ENCODE data around the gene RFWD3. TPM values are rescaled to one million over a fixed set of nuclear protein-coding genes. Genes with fewer than 3 reads are reported as not detected.

The RFWD3 gene
- total and polyA plus RNA-seq, 2 of the 13 experiments (the other 11 are each of a cell fraction or from before 2014, with no cell fraction given): 23.4 to 62.6 TPM

DNA sequence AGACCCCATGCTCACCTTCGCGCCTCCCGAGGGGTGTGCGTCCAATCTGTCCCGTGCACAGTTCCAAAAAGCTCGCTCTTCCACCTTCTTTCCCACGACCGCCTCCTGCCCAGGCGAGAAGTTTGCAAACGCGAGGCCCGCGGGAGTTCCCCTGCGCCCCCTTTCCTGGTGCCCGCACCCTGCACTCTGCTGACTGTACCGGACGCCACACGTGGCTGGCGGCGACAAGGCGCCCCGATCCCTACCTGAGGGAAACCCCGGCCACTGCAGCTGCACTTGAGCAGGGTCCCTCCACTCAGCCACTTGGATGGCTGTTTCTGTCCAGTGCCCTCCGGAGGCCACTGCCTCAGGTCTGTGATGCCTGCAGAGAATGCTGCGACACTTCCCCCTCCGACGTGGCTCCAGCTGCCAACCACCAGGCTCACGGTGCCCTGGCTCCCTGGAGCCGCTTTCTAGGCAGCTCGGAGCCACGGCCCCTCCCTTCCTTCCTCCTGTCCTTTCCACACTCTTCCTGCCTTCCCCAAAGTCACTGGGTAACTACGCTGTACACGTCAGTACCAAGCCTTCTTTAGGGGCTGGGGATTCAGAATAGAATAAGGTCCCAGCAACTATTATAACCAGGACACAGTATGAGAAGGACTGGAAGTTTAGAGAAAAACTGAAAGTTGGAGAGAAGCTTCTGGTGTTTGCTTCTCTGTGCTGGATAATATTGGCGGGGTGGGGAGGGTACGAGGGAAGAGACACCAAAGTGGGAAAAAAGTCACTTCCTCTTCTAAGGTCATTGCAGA, 34.0 kb upstream of the RFWD3 start, which contains the start of gene MLKL (continued):
- TF ChIP-seq EZH2 (conservative IDR thresholded peaks at IDR 0.05; ENCODE audit: low read depth, low read length) (no peak), AFF4 (CRISPR knock-in tag; IDR thresholded peaks at IDR 0.05) (no peak), ZBTB2 (CRISPR knock-in tag; IDR thresholded peaks at IDR 0.05; ENCODE audit: low read depth) (no peak), NFIC (IDR thresholded peaks at IDR 0.05; ENCODE audit: low read length) (no peak), ZNF615 (CRISPR knock-in tag; IDR thresholded peaks at IDR 0.05; ENCODE audit: borderline replicate concordance) (no peak), SIN3B (IDR thresholded peaks at IDR 0.05; ENCODE audit: low read length) (no peak), ZNF747 (CRISPR knock-in tag; IDR thresholded peaks at IDR 0.05; ENCODE audit: borderline replicate concordance) (peak; percentile 57; the same call in 1 of the 2 replicates), GATA4 (IDR thresholded peaks at IDR 0.05; ENCODE audit: borderline replicate concordance, low read depth) (no peak; the same call in 1 of the 2 replicates), PPARG (CRISPR knock-in tag; conservative IDR thresholded peaks at IDR 0.05) (no peak), ZNF773 (CRISPR knock-in tag; IDR thresholded peaks at IDR 0.05; ENCODE audit: borderline replicate concordance) (no peak), ZNF468 (CRISPR knock-in tag; IDR thresholded peaks at IDR 0.05) (no peak; the same call in 1 of the 2 replicates), EEA1 (CRISPR knock-in tag; IDR thresholded peaks at IDR 0.05; ENCODE audit: borderline replicate concordance) (peak; percentile 78; the same call in 1 of the 2 replicates), ZKSCAN5 (CRISPR knock-in tag; IDR thresholded peaks at IDR 0.05) (no peak)
- TF ChIP-seq, protein P1, sequence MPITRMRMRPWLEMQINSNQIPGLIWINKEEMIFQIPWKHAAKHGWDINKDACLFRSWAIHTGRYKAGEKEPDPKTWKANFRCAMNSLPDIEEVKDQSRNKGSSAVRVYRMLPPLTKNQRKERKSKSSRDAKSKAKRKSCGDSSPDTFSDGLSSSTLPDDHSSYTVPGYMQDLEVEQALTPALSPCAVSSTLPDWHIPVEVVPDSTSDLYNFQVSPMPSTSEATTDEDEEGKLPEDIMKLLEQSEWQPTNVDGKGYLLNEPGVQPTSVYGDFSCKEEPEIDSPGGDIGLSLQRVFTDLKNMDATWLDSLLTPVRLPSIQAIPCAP (CRISPR knock-in tag; IDR thresholded peaks at IDR 0.05; ENCODE audit: low read depth): no peak
- TF ChIP-seq, protein P2, sequence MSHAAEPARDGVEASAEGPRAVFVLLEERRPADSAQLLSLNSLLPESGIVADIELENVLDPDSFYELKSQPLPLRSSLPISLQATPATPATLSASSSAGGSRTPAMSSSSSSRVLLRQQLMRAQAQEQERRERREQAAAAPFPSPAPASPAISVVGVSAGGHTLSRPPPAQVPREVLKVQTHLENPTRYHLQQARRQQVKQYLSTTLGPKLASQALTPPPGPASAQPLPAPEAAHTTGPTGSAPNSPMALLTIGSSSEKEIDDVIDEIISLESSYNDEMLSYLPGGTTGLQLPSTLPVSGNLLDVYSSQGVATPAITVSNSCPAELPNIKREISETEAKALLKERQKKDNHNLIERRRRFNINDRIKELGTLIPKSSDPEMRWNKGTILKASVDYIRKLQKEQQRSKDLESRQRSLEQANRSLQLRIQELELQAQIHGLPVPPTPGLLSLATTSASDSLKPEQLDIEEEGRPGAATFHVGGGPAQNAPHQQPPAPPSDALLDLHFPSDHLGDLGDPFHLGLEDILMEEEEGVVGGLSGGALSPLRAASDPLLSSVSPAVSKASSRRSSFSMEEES (CRISPR knock-in tag; IDR thresholded peaks at IDR 0.05): peak; percentile 45; the same call in 1 of the 2 replicates
- TF ChIP-seq, protein P3, sequence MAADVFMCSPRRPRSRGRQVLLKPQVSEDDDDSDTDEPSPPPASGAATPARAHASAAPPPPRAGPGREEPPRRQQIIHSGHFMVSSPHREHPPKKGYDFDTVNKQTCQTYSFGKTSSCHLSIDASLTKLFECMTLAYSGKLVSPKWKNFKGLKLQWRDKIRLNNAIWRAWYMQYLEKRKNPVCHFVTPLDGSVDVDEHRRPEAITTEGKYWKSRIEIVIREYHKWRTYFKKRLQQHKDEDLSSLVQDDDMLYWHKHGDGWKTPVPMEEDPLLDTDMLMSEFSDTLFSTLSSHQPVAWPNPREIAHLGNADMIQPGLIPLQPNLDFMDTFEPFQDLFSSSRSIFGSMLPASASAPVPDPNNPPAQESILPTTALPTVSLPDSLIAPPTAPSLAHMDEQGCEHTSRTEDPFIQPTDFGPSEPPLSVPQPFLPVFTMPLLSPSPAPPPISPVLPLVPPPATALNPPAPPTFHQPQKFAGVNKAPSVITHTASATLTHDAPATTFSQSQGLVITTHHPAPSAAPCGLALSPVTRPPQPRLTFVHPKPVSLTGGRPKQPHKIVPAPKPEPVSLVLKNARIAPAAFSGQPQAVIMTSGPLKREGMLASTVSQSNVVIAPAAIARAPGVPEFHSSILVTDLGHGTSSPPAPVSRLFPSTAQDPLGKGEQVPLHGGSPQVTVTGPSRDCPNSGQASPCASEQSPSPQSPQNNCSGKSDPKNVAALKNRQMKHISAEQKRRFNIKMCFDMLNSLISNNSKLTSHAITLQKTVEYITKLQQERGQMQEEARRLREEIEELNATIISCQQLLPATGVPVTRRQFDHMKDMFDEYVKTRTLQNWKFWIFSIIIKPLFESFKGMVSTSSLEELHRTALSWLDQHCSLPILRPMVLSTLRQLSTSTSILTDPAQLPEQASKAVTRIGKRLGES (CRISPR knock-in tag; IDR thresholded peaks at IDR 0.05; ENCODE audit: borderline replicate concordance): no peak

All from HepG2 (cell line).